ENCODE measurements around the gene NRROS.
A peak's percentile ranks its signal among the peaks of the same experiment; 100 is the strongest.
"Not testable (repeated sequence)": the region's sequence is repeated elsewhere in the genome, so short reads cannot be mapped to it uniquely, and the experiment has no call there.

NRROS gene

GRCh38 chr3:196639483-196640296, at the start of gene NRROS:
Gene NRROS, plus strand, starts transcription at chr3:196639694. Its CDS starts 14,846 bp downstream, at chr3:196654540.
- peak; percentile 78 for DNase-seq (ENCODE audit: low spot score)
- peaks cover 55% of the 10 kb centered on the region for H3K36me3 Mint-ChIP-seq (ENCODE audit: low read depth)
- H3K4me1 Mint-ChIP-seq (ENCODE audit: low read depth), result peaks cover 56% of the 10 kb centered on the region
- H3K27me3 Mint-ChIP-seq (ENCODE audit: low read depth), result no peaks in the 10 kb centered on the region
- H3K27ac Mint-ChIP-seq, result peak within 1 kb of the TSS; percentile 92
- H3K4me3 Mint-ChIP-seq, result peak within 1 kb of the TSS; percentile 87
- H3K9me3 Mint-ChIP-seq, result no peaks in the 10 kb centered on the region

- no peaks in the 10 kb centered on the region for H3K9me3 Mint-ChIP-seq
- peaks cover 10% of the 10 kb centered on the region for H3K36me3 Mint-ChIP-seq (ENCODE audit: low read depth)
Measured at GRCh38 chr3:196590279-196590678, 49.2 kb upstream of the NRROS start.

GRCh38 chr3:196596355-196596754, 43.1 kb upstream of the NRROS start:
- no peak for DNase-seq (ENCODE audit: low spot score)
- H3K27me3 Mint-ChIP-seq (ENCODE audit: low read depth), result peaks cover 26% of the 10 kb centered on the region
- peaks cover 2% of the 10 kb centered on the region for H3K36me3 Mint-ChIP-seq (ENCODE audit: low read depth)
- peaks cover 30% of the 10 kb centered on the region for H3K4me1 Mint-ChIP-seq (ENCODE audit: low read depth)
- H3K9me3 Mint-ChIP-seq, result peaks cover 4% of the 10 kb centered on the region
- H3K4me3 Mint-ChIP-seq, result peak overlapping the region; percentile 42
- no peak overlapping the region for H3K27ac Mint-ChIP-seq

More at GRCh38 chr3:196590279-196590678, 49.2 kb upstream of the NRROS start:
- H3K4me3 Mint-ChIP-seq, result no peak overlapping the region
- no peak for DNase-seq (ENCODE audit: low spot score)
- H3K4me1 Mint-ChIP-seq (ENCODE audit: low read depth), result peaks cover 5% of the 10 kb centered on the region
- H3K27me3 Mint-ChIP-seq (ENCODE audit: low read depth), result peaks cover 2% of the 10 kb centered on the region
- no peak overlapping the region for H3K27ac Mint-ChIP-seq

- peak overlapping the region; percentile 82 for H3K4me3 Mint-ChIP-seq
- peak overlapping the region; percentile 44 for H3K27ac Mint-ChIP-seq
- not testable (repeated sequence) for H3K36me3 Mint-ChIP-seq (ENCODE audit: low read depth); H3K9me3 Mint-ChIP-seq
- peak; percentile 48 for DNase-seq (ENCODE audit: low spot score)
- peaks cover 30% of the 10 kb centered on the region for H3K4me1 Mint-ChIP-seq (ENCODE audit: low read depth)
- peaks cover 26% of the 10 kb centered on the region for H3K27me3 Mint-ChIP-seq (ENCODE audit: low read depth)
Measured at GRCh38 chr3:196597971-196598733, 41.3 kb upstream of the NRROS start.

- H3K4me3 Mint-ChIP-seq, result no peak overlapping the region
- peaks cover 26% of the 10 kb centered on the region for H3K27me3 Mint-ChIP-seq (ENCODE audit: low read depth)
- no peak for DNase-seq (ENCODE audit: low spot score)
- peaks cover 2% of the 10 kb centered on the region for H3K36me3 Mint-ChIP-seq (ENCODE audit: low read depth)
- no peak overlapping the region for H3K27ac Mint-ChIP-seq
- peaks cover 37% of the 10 kb centered on the region for H3K4me1 Mint-ChIP-seq (ENCODE audit: low read depth)
- H3K9me3 Mint-ChIP-seq, result peaks cover 4% of the 10 kb centered on the region
Measured at GRCh38 chr3:196599734-196600128, 39.8 kb upstream of the NRROS start.

GRCh38 chr3:196600359-196600758, 39.1 kb upstream of the NRROS start:
- H3K4me3 Mint-ChIP-seq, result no peak overlapping the region
- peaks cover 40% of the 10 kb centered on the region for H3K4me1 Mint-ChIP-seq (ENCODE audit: low read depth)
- H3K27ac Mint-ChIP-seq, result no peak overlapping the region

GRCh38 chr3:196602673-196603072, 36.8 kb upstream of the NRROS start:
- H3K36me3 Mint-ChIP-seq (ENCODE audit: low read depth), result peaks cover 2% of the 10 kb centered on the region
- H3K27me3 Mint-ChIP-seq (ENCODE audit: low read depth), result peaks cover 7% of the 10 kb centered on the region
- no peak overlapping the region for H3K27ac Mint-ChIP-seq
- no peak overlapping the region for H3K4me3 Mint-ChIP-seq
- peaks cover 4% of the 10 kb centered on the region for H3K9me3 Mint-ChIP-seq
- H3K4me1 Mint-ChIP-seq (ENCODE audit: low read depth), result peaks cover 29% of the 10 kb centered on the region
- DNase-seq (ENCODE audit: low spot score), result no peak

More at GRCh38 chr3:196600359-196600758, 39.1 kb upstream of the NRROS start:
- Mint-ChIP-seq H3K9me3 (peaks cover 4% of the 10 kb centered on the region), H3K36me3 (ENCODE audit: low read depth) (peaks cover 2% of the 10 kb centered on the region), H3K27me3 (ENCODE audit: low read depth) (peaks cover 24% of the 10 kb centered on the region)
- DNase-seq (ENCODE audit: low spot score), result no peak

- Mint-ChIP-seq H3K4me1 (ENCODE audit: low read depth) (peaks cover 19% of the 10 kb centered on the region), H3K9me3 (peaks cover under 1% of the 10 kb centered on the region), H3K4me3 (no peak overlapping the region), H3K27ac (peak overlapping the region; percentile 53), H3K36me3 (ENCODE audit: low read depth) (peaks cover 2% of the 10 kb centered on the region), H3K27me3 (ENCODE audit: low read depth) (no peaks in the 10 kb centered on the region)
- no peak for DNase-seq (ENCODE audit: low spot score)
Measured at GRCh38 chr3:196603683-196604082, 35.8 kb upstream of the NRROS start.

GRCh38 chr3:196604548-196604947, 34.9 kb upstream of the NRROS start:
- Mint-ChIP-seq H3K27me3 (ENCODE audit: low read depth) (no peaks in the 10 kb centered on the region), H3K36me3 (ENCODE audit: low read depth) (peaks cover 2% of the 10 kb centered on the region), H3K27ac (peak overlapping the region; percentile 33), H3K4me1 (ENCODE audit: low read depth) (peaks cover 28% of the 10 kb centered on the region), H3K4me3 (peak overlapping the region; percentile 35), H3K9me3 (no peaks in the 10 kb centered on the region)
- peak; percentile 44 for DNase-seq (ENCODE audit: low spot score)

GRCh38 chr3:196608693-196609092, 30.8 kb upstream of the NRROS start:
- peak overlapping the region; percentile 67 for H3K27ac Mint-ChIP-seq
- no peaks in the 10 kb centered on the region for H3K36me3 Mint-ChIP-seq (ENCODE audit: low read depth)
- no peak for DNase-seq (ENCODE audit: low spot score)
- no peaks in the 10 kb centered on the region for H3K27me3 Mint-ChIP-seq (ENCODE audit: low read depth)
- no peak overlapping the region for H3K4me3 Mint-ChIP-seq
- H3K4me1 Mint-ChIP-seq (ENCODE audit: low read depth), result peaks cover 50% of the 10 kb centered on the region
- no peaks in the 10 kb centered on the region for H3K9me3 Mint-ChIP-seq

GRCh38 chr3:196609343-196609775, 30.1 kb upstream of the NRROS start:
- Mint-ChIP-seq H3K27me3 (ENCODE audit: low read depth) (no peaks in the 10 kb centered on the region), H3K36me3 (ENCODE audit: low read depth) (no peaks in the 10 kb centered on the region), H3K9me3 (no peaks in the 10 kb centered on the region), H3K4me1 (ENCODE audit: low read depth) (peaks cover 47% of the 10 kb centered on the region), H3K4me3 (peak overlapping the region; percentile 76), H3K27ac (peak overlapping the region; percentile 91)
- peak; percentile 84 for DNase-seq (ENCODE audit: low spot score)

GRCh38 chr3:196609805-196610515, 29.5 kb upstream of the NRROS start:
- H3K4me1 Mint-ChIP-seq (ENCODE audit: low read depth), result peaks cover 43% of the 10 kb centered on the region
- H3K27ac Mint-ChIP-seq, result peak overlapping the region; percentile 91
- no peaks in the 10 kb centered on the region for H3K9me3 Mint-ChIP-seq
- H3K27me3 Mint-ChIP-seq (ENCODE audit: low read depth), result no peaks in the 10 kb centered on the region
- H3K4me3 Mint-ChIP-seq, result peak overlapping the region; percentile 76
- DNase-seq (ENCODE audit: low spot score), result no peak
- no peaks in the 10 kb centered on the region for H3K36me3 Mint-ChIP-seq (ENCODE audit: low read depth)

- peak overlapping the region; percentile 80 for H3K4me3 Mint-ChIP-seq
- DNase-seq (ENCODE audit: low spot score), result no peak
- H3K27me3 Mint-ChIP-seq (ENCODE audit: low read depth), result no peaks in the 10 kb centered on the region
- no peaks in the 10 kb centered on the region for H3K36me3 Mint-ChIP-seq (ENCODE audit: low read depth)
- peak overlapping the region; percentile 87 for H3K27ac Mint-ChIP-seq
- no peaks in the 10 kb centered on the region for H3K9me3 Mint-ChIP-seq
- peaks cover 40% of the 10 kb centered on the region for H3K4me1 Mint-ChIP-seq (ENCODE audit: low read depth)
Measured at GRCh38 chr3:196611761-196612483, 27.6 kb upstream of the NRROS start.

All from T-helper 2 cell treated with Interferon-gamma antibody and Interleukin-4, amounts not matched to agents 5 μg/mL and 100 μg/mL, for 36 hours (primary cell).